Measurements from ENCODE around the gene PRIMA1. TPM values are rescaled to one million over a fixed set of nuclear protein-coding genes. Genes with fewer than 3 reads are reported as not detected.
A peak's percentile ranks its signal among the peaks of the same experiment; 100 is the strongest.

Gene PRIMA1
- total RNA-seq, 4 donors from 2014 or later: 0.33 to 0.88 (median 0.64) TPM

DNA sequence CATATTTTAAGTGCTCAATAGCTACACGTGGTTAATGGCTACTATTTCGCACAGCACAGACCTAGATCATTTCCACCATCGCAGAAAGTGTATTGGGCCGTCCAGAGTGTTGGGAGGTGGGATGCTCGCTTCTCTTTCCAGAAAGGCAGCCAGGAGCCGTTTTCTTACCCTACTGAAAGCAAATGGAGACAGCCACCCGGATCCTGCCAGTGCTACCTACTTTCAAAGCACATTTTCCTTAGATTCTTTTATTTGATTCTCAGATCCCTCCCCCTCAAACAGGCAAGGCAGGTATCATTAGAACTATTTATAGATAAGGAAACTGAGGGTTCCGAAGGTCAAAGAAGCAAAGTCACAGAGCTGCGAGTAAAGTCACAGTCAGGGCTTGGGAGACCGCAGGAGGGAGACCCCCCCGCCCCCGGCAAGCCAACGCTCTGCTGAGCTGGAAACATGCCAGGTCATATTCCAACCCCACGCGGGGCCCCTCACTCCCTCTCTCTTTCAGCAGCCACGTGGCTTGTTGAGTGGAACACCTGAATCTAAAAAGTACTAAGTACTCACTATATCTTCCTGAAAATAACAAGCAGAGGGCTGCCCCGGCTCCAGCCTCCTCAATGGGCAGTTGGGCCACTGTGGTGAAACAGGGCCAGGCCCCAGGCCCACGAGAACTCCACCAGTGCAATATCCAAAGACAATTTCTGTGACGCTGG, 36.2 kb downstream of the PRIMA1 start:
- peak; percentile 60 to 70 for DNase-seq
- peaks cover 10 to 14% of the 10 kb centered on the region in 2 donors for H3K4me1 ChIP-seq
- H3K27ac ChIP-seq: peak overlapping the region in 1 of 3 donors; percentile 21
- no peaks in the 10 kb centered on the region for H3K9me3 ChIP-seq
- H3K4me3 ChIP-seq (replicated peaks in 1 of 3): no peak overlapping the region
- no peaks in the 10 kb centered on the region for H3K27me3 ChIP-seq
- no peak for TF ChIP-seq POLR2A (IDR thresholded peaks at IDR 0.05)
- TF ChIP-seq CTCF (IDR thresholded peaks at IDR 0.05): no peak
- no peaks in the 10 kb centered on the region for H3K36me3 ChIP-seq
- whole genome bisulfite sequencing, 2 donors: 44 to 47% methylated on average over 19 of the region's 19 CpGs
- intact Hi-C loops (cut with DNase I): no loop called here

- intact Hi-C loops (cut with DNase I): no loop called here
These were observed 39.2 kb downstream of the PRIMA1 start for GRCh38 chr14:93749076-93749420.

DNA sequence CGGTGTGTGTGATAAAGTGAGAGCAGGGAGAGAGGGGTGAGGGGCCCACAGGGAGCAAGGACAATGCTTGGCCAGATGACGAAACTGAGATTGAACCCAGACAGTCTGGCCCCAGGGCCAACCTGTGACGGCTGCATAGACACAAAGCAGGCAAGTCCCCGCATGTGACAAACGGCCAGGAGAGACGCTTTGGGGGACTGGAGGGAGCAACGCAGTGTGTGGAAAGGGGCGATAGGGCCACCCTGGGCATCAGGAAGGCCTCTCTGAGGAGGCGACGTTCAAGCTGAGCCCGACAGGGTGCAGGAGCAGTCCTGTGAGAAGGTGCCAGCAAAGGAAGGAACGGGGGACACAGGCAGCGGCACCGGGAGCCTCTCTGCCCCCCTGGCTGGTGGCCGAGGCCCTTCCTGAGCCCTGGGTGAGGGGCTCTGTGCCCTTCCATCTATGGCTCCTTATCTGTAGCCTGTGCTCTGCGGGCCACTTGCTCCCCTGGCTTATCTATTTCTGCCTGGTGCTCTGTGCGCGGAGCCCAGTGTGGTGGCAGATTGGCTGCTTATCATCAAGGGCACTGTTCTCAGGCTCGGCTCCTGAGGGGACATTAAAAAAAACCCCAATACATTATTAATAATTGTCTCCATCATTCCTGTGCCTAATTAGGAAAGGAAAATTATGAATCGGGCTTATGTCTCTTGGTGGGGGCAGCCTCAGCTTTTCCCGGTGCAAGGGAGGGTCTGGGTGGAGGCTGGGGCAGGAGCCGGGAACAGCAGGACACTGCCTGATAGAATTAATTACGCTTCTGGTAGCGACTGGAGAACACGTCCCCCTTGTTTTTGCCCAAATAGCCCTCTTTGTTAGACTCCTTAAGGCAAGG, 39.8 kb downstream of the PRIMA1 start:
- Histone ChIP-seq H3K9me3 (no peaks in the 10 kb centered on the region), H3K36me3 (no peaks in the 10 kb centered on the region), H3K4me3 (replicated peaks in 1 of 3) (no peak overlapping the region), H3K27ac (no peak overlapping the region), H3K27me3 (no peaks in the 10 kb centered on the region), H3K4me1 (peaks cover 10 to 14% of the 10 kb centered on the region in 2 donors)
- intact Hi-C loops (cut with DNase I): no loop called here
- no peak for DNase-seq
- WGBS, 2 donors: 82 to 89% methylated on average over 25 of the region's 25 CpGs
- TF ChIP-seq CTCF (IDR thresholded peaks at IDR 0.05) (no peak), POLR2A (IDR thresholded peaks at IDR 0.05) (no peak)

More at GRCh38 chr14:93749076-93749420, 39.2 kb downstream of the PRIMA1 start:
- Histone ChIP-seq H3K27ac (no peak overlapping the region), H3K9me3 (no peaks in the 10 kb centered on the region), H3K4me1 (peaks cover 10 to 14% of the 10 kb centered on the region in 2 donors), H3K4me3 (replicated peaks in 1 of 3) (no peak overlapping the region), H3K27me3 (no peaks in the 10 kb centered on the region), H3K36me3 (no peaks in the 10 kb centered on the region)
- TF ChIP-seq POLR2A (IDR thresholded peaks at IDR 0.05): no peak
- TF ChIP-seq CTCF (IDR thresholded peaks at IDR 0.05): no peak
- DNase-seq: no peak
- WGBS, 2 donors: 94 to 95% methylated on average over 8 of the region's 8 CpGs

DNA sequence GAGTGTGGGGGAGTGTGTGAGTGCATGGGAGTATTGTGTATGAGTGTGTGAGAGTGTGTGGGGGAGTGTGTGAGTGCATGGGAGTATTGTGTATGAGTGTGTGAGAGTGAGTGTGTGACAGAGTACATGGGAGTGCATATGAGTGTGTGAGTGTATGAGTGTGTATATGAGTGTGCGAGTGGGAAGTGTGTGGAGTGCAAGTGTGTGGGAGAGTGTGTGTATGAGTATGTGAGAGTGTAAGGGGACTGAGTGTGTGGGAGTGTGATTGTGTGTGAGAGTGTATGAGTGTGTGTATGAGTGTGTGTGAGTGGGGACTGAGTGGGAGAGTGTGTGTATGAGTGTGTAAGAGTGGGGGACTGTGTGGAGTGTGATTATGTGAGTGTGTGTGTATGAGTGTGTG, 40.7 kb downstream of the PRIMA1 start:
- TF ChIP-seq POLR2A (IDR thresholded peaks at IDR 0.05) (no peak), CTCF (IDR thresholded peaks at IDR 0.05) (no peak)
- Histone ChIP-seq H3K36me3 (no peaks in the 10 kb centered on the region), H3K27me3 (no peaks in the 10 kb centered on the region), H3K27ac (no peak overlapping the region), H3K4me3 (replicated peaks in 1 of 3) (no peak overlapping the region), H3K4me1 (peaks cover 7% of the 10 kb centered on the region in 2 donors), H3K9me3 (no peaks in the 10 kb centered on the region)
- intact Hi-C loops (cut with DNase I): no loop called here
- no peak for DNase-seq
- WGBS, 2 donors: 94 to 96% methylated on average over 1 of the region's 1 CpG

DNA sequence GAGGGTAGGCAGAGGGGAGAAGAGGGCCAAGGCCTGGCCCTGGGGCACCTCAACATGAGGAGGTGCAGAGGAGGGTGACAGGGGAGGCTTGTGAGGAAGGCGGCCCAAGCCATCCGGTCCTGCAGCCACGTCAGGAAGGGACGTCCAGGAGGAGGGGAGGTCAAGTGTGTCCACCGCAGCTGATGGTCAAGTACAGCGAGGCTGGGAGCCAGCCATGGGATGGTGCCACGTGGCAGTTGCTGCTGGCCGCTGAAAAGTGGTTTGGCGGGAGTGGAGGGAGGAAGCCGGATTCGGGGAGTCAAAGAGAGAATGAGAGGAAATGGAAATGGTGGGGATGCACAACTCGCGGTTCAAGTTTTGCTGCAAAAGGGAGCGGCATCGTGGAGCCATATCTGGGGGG, 41.2 kb downstream of the PRIMA1 start:
- Histone ChIP-seq H3K27ac (no peak overlapping the region), H3K36me3 (no peaks in the 10 kb centered on the region), H3K4me3 (replicated peaks in 1 of 3) (no peak overlapping the region), H3K4me1 (peaks cover 3% of the 10 kb centered on the region in 2 donors), H3K27me3 (no peaks in the 10 kb centered on the region), H3K9me3 (no peaks in the 10 kb centered on the region)
- intact Hi-C loops (cut with DNase I): no loop called here
- WGBS, 2 donors: 74 to 75% methylated on average over 15 of the region's 15 CpGs
- DNase-seq: peak in 1 of 2 donors; percentile 29
- TF ChIP-seq POLR2A (IDR thresholded peaks at IDR 0.05) (no peak), CTCF (IDR thresholded peaks at IDR 0.05) (no peak)

All from thyroid gland (tissue), 4 donors.